Eye (tissue), 1 donor: ENCODE results near the gene DLGAP1.
"Not testable (repeated sequence)": the region's sequence is repeated elsewhere in the genome, so short reads cannot be mapped to it uniquely, and the experiment has no call there.

ENCODE experiments used
- DNase-seq: peaks from one replicate; pipeline ENCODE4 v3.0.0-alpha.2; 2015

DLGAP1 gene

GRCh38 chr18:3704556-3705344, 750.4 kb downstream of the DLGAP1 start:
- no peak for DNase-seq

- peak; percentile 86 for DNase-seq
Observed at GRCh38 chr18:3703732-3704176, 751.4 kb downstream of the DLGAP1 start.

DNA sequence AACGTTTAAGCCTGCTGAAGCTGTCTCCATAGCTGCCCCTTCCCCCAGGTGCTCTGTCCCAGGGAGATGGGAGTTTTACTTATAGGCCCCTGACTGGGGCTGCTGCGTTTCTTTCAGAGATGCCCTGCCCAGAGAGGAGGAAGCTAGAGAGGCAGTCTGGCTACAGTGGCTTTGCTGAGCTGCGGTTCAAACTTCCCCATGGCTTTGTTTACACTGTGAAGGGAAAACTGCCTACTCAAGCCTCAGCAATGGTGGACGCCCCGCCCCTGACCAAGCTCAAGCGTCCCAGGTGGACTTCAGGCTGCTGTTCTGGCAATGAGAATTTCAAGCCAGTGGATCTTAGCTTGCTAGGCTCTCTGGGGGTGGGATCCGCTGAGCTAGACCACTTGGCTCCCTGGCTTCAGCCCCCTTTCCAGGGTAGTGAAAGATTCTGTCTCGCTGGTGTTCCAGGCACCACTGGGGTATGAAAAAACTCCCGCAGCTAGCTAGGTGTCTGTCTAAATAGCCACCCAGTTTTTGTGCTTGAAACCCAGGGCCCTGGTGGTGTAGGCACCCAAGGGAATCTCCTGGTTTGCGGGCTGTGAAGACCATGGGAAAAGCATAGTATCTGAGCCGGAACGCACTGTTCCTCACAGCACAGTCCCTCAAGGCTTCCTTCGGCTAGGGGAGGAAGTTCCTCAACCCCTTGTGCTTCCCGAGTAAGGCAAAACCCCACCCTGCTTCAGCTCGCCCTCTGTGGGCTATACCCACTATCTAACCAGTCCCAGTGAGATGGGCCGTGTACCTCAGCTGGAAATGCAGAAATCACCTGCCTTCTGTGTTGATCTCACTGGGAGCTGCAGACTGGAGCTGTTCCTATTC, 755.2 kb downstream of the DLGAP1 start:
- DNase-seq = not testable (repeated sequence)

DNA sequence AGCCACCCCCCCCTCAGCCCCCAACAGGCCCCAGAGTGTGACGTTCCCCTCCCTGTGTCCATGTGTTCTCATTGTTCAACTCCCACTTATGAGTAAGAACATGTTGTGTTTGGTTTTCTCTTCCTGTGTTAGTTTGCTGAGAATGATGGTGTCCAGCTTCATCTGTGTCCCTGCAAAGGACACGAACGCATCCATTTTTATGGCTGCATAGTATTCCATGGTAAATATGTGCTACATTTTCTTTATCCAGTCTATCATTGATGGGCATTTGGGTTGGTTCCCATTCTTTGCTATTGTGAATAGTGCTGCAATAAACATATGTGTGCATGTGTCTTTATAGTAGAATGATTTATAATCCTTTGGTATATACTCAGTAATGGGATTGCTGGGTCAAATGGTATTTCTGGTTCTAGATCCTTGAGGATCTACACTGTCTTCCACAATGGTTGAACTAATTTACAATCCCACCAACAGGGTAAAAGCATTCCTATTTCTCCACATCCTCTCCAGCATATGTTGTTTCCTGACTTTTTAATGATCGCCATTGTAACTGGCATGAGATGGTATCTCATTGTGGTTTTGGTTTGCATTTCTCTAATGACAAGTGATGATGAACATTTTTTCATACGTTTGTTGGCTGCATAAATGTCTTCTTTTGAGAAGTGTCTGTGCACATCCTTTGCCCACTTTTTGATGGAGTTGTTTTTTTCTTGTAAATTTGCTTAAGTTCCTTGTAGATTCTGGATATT, 760.9 kb downstream of the DLGAP1 start:
- not testable (repeated sequence) for DNase-seq

DNA sequence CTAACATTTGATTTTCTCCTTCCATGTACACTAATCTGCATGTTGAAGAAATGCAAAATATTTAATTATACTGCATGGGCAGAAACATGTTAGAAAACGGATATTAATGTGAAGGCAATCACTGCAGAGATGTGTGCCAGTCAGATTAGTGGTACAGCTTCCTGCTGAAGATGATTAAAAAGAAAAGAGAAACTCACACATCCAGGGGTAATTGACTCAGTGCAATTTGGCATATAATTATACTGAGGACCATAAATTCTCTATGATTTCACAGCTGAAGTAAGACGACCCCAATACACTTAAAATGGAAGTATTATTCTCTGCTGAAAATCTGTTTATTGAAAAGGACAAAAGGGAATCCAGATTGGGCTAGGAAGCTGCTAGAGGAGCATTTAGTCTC, 761.7 kb downstream of the DLGAP1 start:
- DNase-seq = no peak

DNA sequence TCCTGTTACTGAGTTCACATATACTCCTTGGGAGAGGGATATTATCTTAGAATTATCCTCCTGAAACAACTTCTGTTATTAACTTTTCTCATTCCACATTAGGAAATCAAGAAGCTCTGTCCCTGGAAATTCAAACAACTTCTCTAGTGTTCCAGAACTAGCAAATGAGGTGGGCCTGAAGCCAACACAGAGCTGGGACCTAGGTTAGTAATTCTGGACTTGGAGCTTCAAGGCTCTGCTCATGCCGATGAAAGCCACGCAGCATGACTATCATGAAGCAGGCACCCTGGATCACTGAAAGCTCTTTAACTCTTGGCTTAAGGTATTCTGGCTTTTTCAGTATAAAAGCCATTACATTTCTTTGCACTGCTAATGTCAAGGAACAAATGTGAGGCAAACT, 762.4 kb downstream of the DLGAP1 start:
- DNase-seq = no peak

- DNase-seq = no peak
Observed at GRCh38 chr18:3692113-3692621, 762.9 kb downstream of the DLGAP1 start.

GRCh38 chr18:3691705-3692104, 763.4 kb downstream of the DLGAP1 start:
- DNase-seq = no peak

DNA sequence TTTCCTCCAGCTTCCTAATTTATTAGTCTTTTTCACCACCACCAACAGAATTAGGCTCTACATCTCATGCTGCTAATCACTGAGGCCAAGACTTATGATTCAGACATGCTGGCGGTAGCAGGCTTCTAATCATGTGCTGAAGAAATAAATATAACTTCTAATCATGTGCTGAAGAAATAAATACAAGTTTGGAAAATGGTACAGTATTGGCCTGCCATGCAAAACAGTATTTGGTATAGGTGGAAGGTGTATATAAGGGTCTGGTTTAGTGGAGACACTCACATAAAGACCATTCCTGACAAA, 764.4 kb downstream of the DLGAP1 start:
- no peak for DNase-seq

GRCh38 chr18:3689986-3690763, 764.9 kb downstream of the DLGAP1 start:
- no peak for DNase-seq

DNA sequence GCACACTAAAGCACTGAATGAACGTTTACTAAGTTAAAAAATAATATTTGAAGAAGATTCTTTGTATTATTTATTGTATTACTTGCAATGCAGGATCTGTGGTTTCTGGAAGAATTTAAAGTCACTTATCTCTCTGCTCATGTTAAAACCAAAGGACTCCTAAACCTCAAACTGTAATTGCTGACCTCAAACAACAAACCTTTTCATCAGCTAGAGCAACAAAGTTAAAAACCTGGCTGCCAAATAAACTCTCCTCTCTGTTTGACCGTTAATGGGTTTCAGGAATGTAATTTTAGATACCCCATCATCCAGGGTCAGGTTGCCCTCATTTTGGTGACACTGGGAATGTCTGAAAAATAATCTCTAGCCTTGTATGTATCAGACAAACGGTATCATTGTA, 766.0 kb downstream of the DLGAP1 start:
- DNase-seq = no peak

GRCh38 chr18:3688690-3689089, 766.4 kb downstream of the DLGAP1 start:
- DNase-seq = peak; percentile 80

DNA sequence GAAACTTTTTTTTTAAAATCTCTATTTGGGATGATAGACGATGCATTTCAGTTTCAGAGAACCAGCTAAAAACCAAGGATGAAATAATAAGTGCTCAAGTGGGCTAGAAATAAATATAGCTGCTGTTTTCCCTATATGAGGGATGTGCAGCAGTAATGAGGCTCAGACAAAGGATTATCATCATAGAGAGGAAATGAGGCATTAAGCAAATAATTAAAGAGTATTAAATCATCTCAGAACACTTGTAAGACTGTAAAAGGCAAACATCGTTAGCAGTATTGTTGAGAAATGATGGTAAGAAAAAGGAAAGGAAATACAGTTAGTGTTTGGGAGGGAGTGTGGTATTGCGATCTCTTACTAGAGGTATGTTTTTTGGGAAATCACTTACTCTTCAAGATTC, 771.6 kb downstream of the DLGAP1 start:
- no peak for DNase-seq

- DNase-seq = no peak
Observed at GRCh38 chr18:3682061-3682460, 773.0 kb downstream of the DLGAP1 start.

- DNase-seq = no peak
Observed at GRCh38 chr18:3679241-3679640, 775.9 kb downstream of the DLGAP1 start.

DNA sequence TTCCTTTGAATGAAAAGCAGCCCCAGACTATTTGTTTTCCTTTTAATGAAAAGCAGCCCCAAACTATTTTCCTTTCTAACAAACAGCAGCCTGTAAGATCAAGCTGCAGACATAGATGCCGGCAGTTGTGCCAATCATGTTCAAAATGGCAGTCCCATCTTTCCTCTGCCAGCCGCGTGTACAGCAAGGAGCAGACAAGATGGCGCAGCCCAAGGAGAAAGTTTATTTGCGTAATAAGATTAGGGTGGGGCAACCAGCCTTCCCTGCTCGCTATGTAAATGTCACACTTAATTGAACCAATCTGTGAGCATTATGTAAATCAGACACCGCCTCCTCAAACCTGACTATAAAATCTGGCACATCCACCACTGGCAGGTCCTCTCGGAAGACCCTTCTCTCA, 779.1 kb downstream of the DLGAP1 start:
- no peak for DNase-seq

GRCh38 chr18:3675446-3675845, 779.7 kb downstream of the DLGAP1 start:
- DNase-seq = no peak

- DNase-seq = no peak
Observed at GRCh38 chr18:3671176-3671575, 783.9 kb downstream of the DLGAP1 start.

- DNase-seq = no peak
Observed at GRCh38 chr18:3669376-3669775, 785.7 kb downstream of the DLGAP1 start.

DNA sequence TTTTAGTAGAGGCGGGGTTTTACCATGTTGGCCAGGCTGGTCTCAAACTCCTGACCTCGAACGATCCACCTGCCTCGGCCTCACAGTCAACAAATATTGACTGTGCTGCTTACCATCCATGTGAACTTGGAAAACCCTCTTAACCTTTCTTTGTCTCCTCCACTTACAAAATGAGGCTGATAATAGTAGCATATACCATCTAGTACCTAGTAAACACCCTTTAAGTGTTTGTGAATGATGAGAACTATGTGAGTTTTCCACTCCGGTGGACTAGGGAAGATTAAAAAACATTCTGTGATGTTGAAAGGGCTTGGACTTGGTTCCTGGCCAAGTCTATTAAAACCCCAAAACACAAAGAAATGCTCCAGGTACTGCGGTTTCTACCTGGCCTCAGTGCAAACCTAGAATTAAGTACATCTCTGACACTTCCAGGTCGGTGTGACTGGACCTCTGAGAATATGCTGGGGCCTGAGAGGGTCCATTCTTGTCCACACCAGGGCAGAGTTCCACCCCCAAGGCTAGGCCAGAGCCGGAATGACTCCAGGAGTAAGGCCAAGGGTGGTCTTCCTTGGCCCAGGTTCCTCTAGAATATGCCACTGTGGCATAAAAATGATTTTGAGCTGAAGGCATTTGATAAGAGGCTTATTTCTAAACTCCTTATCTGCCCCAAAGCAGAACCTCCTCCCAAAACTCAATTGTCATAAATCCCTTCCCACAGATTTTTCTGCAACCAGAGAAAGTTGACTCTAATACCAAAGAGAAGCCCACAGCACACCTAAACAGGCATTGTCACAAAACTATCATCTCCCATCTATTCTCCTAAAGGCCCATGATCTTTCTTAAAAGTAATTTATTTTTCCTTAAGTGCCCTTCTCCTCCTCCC, 787.6 kb downstream of the DLGAP1 start:
- DNase-seq = no peak

- DNase-seq = no peak
Observed at GRCh38 chr18:3666526-3667254, 788.4 kb downstream of the DLGAP1 start.
